ENCODE results near the gene CSF3R. TPM values are rescaled to one million over a fixed set of nuclear protein-coding genes. Genes with fewer than 3 reads are reported as not detected.

The CSF3R gene
- total and polyA plus RNA-seq, 9 of the 15 experiments (the other 6 are each of a cell fraction or from before 2014, with no cell fraction given): 0.21 to 0.86 (median 0.40) TPM; not detected in 1

- TF ChIP-seq, protein P1, sequence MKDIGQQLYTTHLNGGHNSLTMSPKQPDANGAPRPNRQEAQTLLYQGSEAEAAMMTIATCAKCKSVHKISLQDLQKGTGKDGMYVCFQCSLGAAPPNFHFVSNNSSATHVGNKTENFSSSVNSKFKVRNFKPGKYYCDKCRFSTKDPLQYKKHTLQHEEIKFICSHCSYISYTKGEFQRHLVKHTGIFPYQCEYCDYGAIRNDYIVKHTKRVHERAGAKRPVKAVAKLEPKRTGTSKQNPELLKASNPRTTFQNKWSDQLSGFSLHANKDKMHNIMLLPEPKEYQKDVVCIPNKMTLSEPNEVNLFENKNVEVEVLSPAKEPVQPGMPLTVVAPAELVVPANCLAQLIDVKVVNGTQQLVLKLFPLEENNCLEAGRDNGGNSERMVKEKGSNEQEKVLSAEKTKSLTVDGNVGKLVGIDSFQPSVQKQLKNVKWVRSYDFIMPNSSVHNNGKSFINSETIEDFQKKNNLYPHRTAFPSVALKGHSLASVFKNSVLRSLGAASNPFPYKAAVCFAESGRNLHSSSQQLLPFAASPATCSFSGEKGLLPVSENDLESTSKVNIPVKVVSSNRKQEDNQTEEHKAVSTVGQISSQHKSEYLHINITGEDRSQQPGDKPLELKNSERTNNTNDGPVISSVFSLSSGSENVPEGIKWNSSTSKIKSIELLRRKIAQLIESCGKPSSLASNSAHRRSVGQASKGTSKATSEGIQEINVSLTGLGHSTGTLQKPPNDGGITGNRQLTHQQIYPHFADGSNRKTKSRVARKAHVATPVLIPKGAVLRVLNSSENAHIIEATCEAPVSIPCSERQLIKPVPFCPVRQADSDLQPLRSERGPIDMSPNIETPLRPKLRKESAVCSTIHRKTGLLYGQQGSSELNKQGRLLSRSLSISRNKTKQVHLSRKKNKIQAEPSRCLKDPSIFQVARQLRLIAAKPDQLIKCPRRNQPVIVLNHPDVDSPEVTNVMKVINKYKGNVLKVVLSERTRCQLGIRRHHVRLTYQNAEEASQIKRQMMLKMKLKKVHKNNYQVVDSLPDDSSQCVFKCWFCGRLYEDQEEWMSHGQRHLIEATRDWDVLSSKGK (CRISPR knock-in tag; IDR thresholded peaks at IDR 0.05): no peak
- TF ChIP-seq, protein P2, sequence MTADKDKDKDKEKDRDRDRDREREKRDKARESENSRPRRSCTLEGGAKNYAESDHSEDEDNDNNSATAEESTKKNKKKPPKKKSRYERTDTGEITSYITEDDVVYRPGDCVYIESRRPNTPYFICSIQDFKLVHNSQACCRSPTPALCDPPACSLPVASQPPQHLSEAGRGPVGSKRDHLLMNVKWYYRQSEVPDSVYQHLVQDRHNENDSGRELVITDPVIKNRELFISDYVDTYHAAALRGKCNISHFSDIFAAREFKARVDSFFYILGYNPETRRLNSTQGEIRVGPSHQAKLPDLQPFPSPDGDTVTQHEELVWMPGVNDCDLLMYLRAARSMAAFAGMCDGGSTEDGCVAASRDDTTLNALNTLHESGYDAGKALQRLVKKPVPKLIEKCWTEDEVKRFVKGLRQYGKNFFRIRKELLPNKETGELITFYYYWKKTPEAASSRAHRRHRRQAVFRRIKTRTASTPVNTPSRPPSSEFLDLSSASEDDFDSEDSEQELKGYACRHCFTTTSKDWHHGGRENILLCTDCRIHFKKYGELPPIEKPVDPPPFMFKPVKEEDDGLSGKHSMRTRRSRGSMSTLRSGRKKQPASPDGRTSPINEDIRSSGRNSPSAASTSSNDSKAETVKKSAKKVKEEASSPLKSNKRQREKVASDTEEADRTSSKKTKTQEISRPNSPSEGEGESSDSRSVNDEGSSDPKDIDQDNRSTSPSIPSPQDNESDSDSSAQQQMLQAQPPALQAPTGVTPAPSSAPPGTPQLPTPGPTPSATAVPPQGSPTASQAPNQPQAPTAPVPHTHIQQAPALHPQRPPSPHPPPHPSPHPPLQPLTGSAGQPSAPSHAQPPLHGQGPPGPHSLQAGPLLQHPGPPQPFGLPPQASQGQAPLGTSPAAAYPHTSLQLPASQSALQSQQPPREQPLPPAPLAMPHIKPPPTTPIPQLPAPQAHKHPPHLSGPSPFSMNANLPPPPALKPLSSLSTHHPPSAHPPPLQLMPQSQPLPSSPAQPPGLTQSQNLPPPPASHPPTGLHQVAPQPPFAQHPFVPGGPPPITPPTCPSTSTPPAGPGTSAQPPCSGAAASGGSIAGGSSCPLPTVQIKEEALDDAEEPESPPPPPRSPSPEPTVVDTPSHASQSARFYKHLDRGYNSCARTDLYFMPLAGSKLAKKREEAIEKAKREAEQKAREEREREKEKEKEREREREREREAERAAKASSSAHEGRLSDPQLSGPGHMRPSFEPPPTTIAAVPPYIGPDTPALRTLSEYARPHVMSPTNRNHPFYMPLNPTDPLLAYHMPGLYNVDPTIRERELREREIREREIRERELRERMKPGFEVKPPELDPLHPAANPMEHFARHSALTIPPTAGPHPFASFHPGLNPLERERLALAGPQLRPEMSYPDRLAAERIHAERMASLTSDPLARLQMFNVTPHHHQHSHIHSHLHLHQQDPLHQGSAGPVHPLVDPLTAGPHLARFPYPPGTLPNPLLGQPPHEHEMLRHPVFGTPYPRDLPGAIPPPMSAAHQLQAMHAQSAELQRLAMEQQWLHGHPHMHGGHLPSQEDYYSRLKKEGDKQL (CRISPR knock-in tag; IDR thresholded peaks at IDR 0.05; ENCODE audit: borderline replicate concordance): no peak
- TF ChIP-seq ESRRB (CRISPR knock-in tag; IDR thresholded peaks at IDR 0.05; ENCODE audit: borderline replicate concordance) (no peak), KAT8 (IDR thresholded peaks at IDR 0.05; ENCODE audit: low read depth) (no peak), CLOCK (CRISPR knock-in tag; IDR thresholded peaks at IDR 0.05; ENCODE audit: borderline replicate concordance) (no peak), RFX7 (CRISPR knock-in tag; IDR thresholded peaks at IDR 0.05) (no peak), PTBP1 (IDR thresholded peaks at IDR 0.05; ENCODE audit: low read depth, low read length) (no peak), XRCC4 (IDR thresholded peaks at IDR 0.05; ENCODE audit: extremely low read depth, insufficient read depth, insufficient read length) (no peak), YY1 (IDR thresholded peaks at IDR 0.05; ENCODE audit: borderline replicate concordance in 1 of 3, control insufficient read depth in 1 of 3, extremely low read depth in 1 of 3, insufficient read depth in 3 of 3, insufficient read length in 1 of 3, insufficient replicate concordance in 2 of 3, low read depth in 1 of 3, low read length in 2 of 3) (peak in 2 of 3 experiments; percentile 25 to 40), FOS (IDR thresholded peaks at IDR 0.05; ENCODE audit: extremely low read depth, insufficient read length) (no peak), SUPT5H (IDR thresholded peaks at IDR 0.05) (no peak), ZNF561 (CRISPR knock-in tag; conservative IDR thresholded peaks at IDR 0.05) (no peak), FOXA3 (CRISPR knock-in tag; conservative IDR thresholded peaks at IDR 0.05 in 1 of 2, IDR thresholded peaks at IDR 0.05 in 1 of 2) (no peak), CHD4 (IDR thresholded peaks at IDR 0.05; ENCODE audit: insufficient read depth, insufficient replicate concordance, low read depth, low read length, poor library complexity, severe bottlenecking) (no peak)
These were observed 34.5 kb upstream of the CSF3R start (continued) for GRCh38 chr1:36517011-36517771.

Measured in K562 (cell line).